Activated CD4-positive, alpha-beta memory T cell treated with anti-CD3 and anti-CD28 coated beads for 36 hours (primary cell): ENCODE measurements around the gene SRBD1. TPM values are rescaled to one million over a fixed set of nuclear protein-coding genes. Genes with fewer than 3 reads are reported as not detected.

ENCODE experiments used
- CTCF ChIA-PET: fragments of 350-600 bp; sonication (Branson Sonifier 250); formaldehyde crosslinking; loops from one replicate; lab custom pipeline; 2021; ENCODE audit warnings: antibody characterized with exemption, inconsistent platforms; lab: Charles Lee
- POLR2A ChIA-PET: fragments of 350-600 bp; sonication (Branson Sonifier 250); formaldehyde crosslinking; loops from one replicate; lab custom pipeline; 2021; ENCODE audit warnings: antibody characterized with exemption; lab: Charles Lee
- DNase-seq: peaks from one replicate; pipeline ENCODE4 v3.0.0-alpha.2; 2020
- H3K27ac Mint-ChIP-seq: one replicate; pipeline ENCODE4 v1.8.0; 2021; ENCODE audit warnings: mixed read lengths
- H3K27me3 Mint-ChIP-seq: one replicate; pipeline ENCODE4 v1.8.0; 2021; ENCODE audit warnings: mixed read lengths
- H3K36me3 Mint-ChIP-seq: one replicate; pipeline ENCODE4 v1.8.0; 2021; ENCODE audit warnings: mixed read lengths
- H3K4me1 Mint-ChIP-seq: one replicate; pipeline ENCODE4 v1.8.0; 2021; ENCODE audit warnings: low read depth, mixed read lengths
- H3K4me3 Mint-ChIP-seq: one replicate; pipeline ENCODE4 v1.8.0; 2021; ENCODE audit warnings: mild to moderate bottlenecking, mixed read lengths
- H3K9me3 Mint-ChIP-seq: one replicate; pipeline ENCODE4 v1.8.0; 2021; ENCODE audit warnings: mixed read lengths
- intact Hi-C: fragments of 100-400 bp; cut with micrococcal nuclease; formaldehyde crosslinking; loops from one replicate; pipeline ENCODE4 v1.15.1; 2023
- total RNA-seq, 2 experiments: library from RNA; stranded (reverse); gene quantifications; one replicate each; pipeline ENCODE4 v1.2.3, GENCODE V29; 2021

The SRBD1 gene
- total RNA-seq, 2 experiments from 2014 or later, result 19.3 to 20.5 TPM

- ChIA-PET CTCF (no interaction called here), POLR2A (no interaction called here)
- no peak for DNase-seq
- H3K27ac Mint-ChIP-seq, result no peak overlapping the region
- intact Hi-C loops, result no loop called here
- no peaks in the 10 kb centered on the region for H3K36me3 Mint-ChIP-seq
- H3K9me3 Mint-ChIP-seq, result no peaks in the 10 kb centered on the region
- no peaks in the 10 kb centered on the region for H3K27me3 Mint-ChIP-seq
- no peaks in the 10 kb centered on the region for H3K4me1 Mint-ChIP-seq
- H3K4me3 Mint-ChIP-seq, result no peak overlapping the region
Measured at GRCh38 chr2:45373534-45373933, 237.5 kb downstream of the SRBD1 start.

GRCh38 chr2:45370369-45370768, 240.7 kb downstream of the SRBD1 start:
- intact Hi-C loops, result no loop called here
- Mint-ChIP-seq H3K9me3 (no peaks in the 10 kb centered on the region), H3K27me3 (peaks cover 3% of the 10 kb centered on the region), H3K4me3 (no peak overlapping the region), H3K36me3 (no peaks in the 10 kb centered on the region), H3K27ac (no peak overlapping the region), H3K4me1 (no peaks in the 10 kb centered on the region)
- ChIA-PET CTCF (no interaction called here), POLR2A (no interaction called here)
- no peak for DNase-seq

- Mint-ChIP-seq H3K27me3 (peaks cover 3% of the 10 kb centered on the region), H3K9me3 (no peaks in the 10 kb centered on the region), H3K4me3 (no peak overlapping the region), H3K27ac (no peak overlapping the region), H3K4me1 (no peaks in the 10 kb centered on the region), H3K36me3 (no peaks in the 10 kb centered on the region)
- POLR2A ChIA-PET, result no interaction called here
- intact Hi-C loops, result no loop called here
- CTCF ChIA-PET, result no interaction called here
- no peak for DNase-seq
Measured at GRCh38 chr2:45368792-45369191, 242.3 kb downstream of the SRBD1 start.

- no peaks in the 10 kb centered on the region for H3K4me1 Mint-ChIP-seq
- no peaks in the 10 kb centered on the region for H3K9me3 Mint-ChIP-seq
- intact Hi-C loops, result no loop called here
- H3K27ac Mint-ChIP-seq, result no peak overlapping the region
- DNase-seq, result no peak
- H3K36me3 Mint-ChIP-seq, result no peaks in the 10 kb centered on the region
- no peak overlapping the region for H3K4me3 Mint-ChIP-seq
- ChIA-PET CTCF (no interaction called here), POLR2A (no interaction called here)
- H3K27me3 Mint-ChIP-seq, result no peaks in the 10 kb centered on the region
Measured at GRCh38 chr2:45361666-45362065, 249.4 kb downstream of the SRBD1 start.

- H3K4me1 Mint-ChIP-seq, result no peaks in the 10 kb centered on the region
- CTCF ChIA-PET, result no interaction called here
Measured at GRCh38 chr2:45354776-45355175, 256.3 kb downstream of the SRBD1 start.

GRCh38 chr2:45353879-45354278, 257.2 kb downstream of the SRBD1 start:
- intact Hi-C loops, result no loop called here
- H3K9me3 Mint-ChIP-seq, result no peaks in the 10 kb centered on the region
- POLR2A ChIA-PET, result no interaction called here
- no peaks in the 10 kb centered on the region for H3K27me3 Mint-ChIP-seq
- H3K27ac Mint-ChIP-seq, result no peak overlapping the region
- H3K4me3 Mint-ChIP-seq, result no peak overlapping the region
- CTCF ChIA-PET, result no interaction called here
- no peaks in the 10 kb centered on the region for H3K36me3 Mint-ChIP-seq
- H3K4me1 Mint-ChIP-seq, result no peaks in the 10 kb centered on the region
- no peak for DNase-seq

More at GRCh38 chr2:45354776-45355175, 256.3 kb downstream of the SRBD1 start:
- no peaks in the 10 kb centered on the region for H3K9me3 Mint-ChIP-seq
- no peak overlapping the region for H3K4me3 Mint-ChIP-seq
- no peak for DNase-seq
- H3K36me3 Mint-ChIP-seq, result no peaks in the 10 kb centered on the region
- H3K27ac Mint-ChIP-seq, result no peak overlapping the region
- POLR2A ChIA-PET, result no interaction called here
- no peaks in the 10 kb centered on the region for H3K27me3 Mint-ChIP-seq
- intact Hi-C loops, result no loop called here

GRCh38 chr2:45352506-45352905, 258.6 kb downstream of the SRBD1 start:
- CTCF ChIA-PET, result interaction anchor here (0.6 kb wide), 1 partner anchor 98 kb away, joined by 3 read pairs; no protein-coding TSS in a partner anchor
- DNase-seq, result no peak
- POLR2A ChIA-PET, result no interaction called here
- Mint-ChIP-seq H3K4me1 (no peaks in the 10 kb centered on the region), H3K9me3 (no peaks in the 10 kb centered on the region), H3K27me3 (no peaks in the 10 kb centered on the region), H3K36me3 (no peaks in the 10 kb centered on the region), H3K27ac (no peak overlapping the region), H3K4me3 (no peak overlapping the region)
- intact Hi-C loops, result no loop called here

GRCh38 chr2:45345331-45346234, 265.5 kb downstream of the SRBD1 start:
- POLR2A ChIA-PET, result no interaction called here
- H3K27ac Mint-ChIP-seq, result no peak overlapping the region
- DNase-seq, result no peak

GRCh38 chr2:45344502-45344901, 266.6 kb downstream of the SRBD1 start:
- no peak overlapping the region for H3K4me3 Mint-ChIP-seq

More at GRCh38 chr2:45345331-45346234, 265.5 kb downstream of the SRBD1 start:
- CTCF ChIA-PET, result no interaction called here
- Mint-ChIP-seq H3K27me3 (peaks cover 7% of the 10 kb centered on the region), H3K9me3 (no peaks in the 10 kb centered on the region), H3K4me3 (no peak overlapping the region), H3K36me3 (no peaks in the 10 kb centered on the region), H3K4me1 (no peaks in the 10 kb centered on the region)
- intact Hi-C loops, result no loop called here

GRCh38 chr2:45344071-45344470, 267.0 kb downstream of the SRBD1 start:
- Mint-ChIP-seq H3K4me3 (no peak overlapping the region), H3K27ac (no peak overlapping the region), H3K27me3 (peaks cover 7% of the 10 kb centered on the region), H3K4me1 (no peaks in the 10 kb centered on the region), H3K9me3 (no peaks in the 10 kb centered on the region), H3K36me3 (no peaks in the 10 kb centered on the region)
- POLR2A ChIA-PET, result no interaction called here
- no peak for DNase-seq
- CTCF ChIA-PET, result no interaction called here
- intact Hi-C loops, result no loop called here

More at GRCh38 chr2:45344502-45344901, 266.6 kb downstream of the SRBD1 start:
- no peaks in the 10 kb centered on the region for H3K4me1 Mint-ChIP-seq
- POLR2A ChIA-PET, result no interaction called here
- no peaks in the 10 kb centered on the region for H3K36me3 Mint-ChIP-seq
- intact Hi-C loops, result no loop called here
- CTCF ChIA-PET, result no interaction called here
- no peaks in the 10 kb centered on the region for H3K9me3 Mint-ChIP-seq
- H3K27me3 Mint-ChIP-seq, result peaks cover 7% of the 10 kb centered on the region
- DNase-seq, result no peak
- H3K27ac Mint-ChIP-seq, result no peak overlapping the region

- H3K4me1 Mint-ChIP-seq, result no peaks in the 10 kb centered on the region
- intact Hi-C loops, result no loop called here
- no peak for DNase-seq
- H3K27ac Mint-ChIP-seq, result no peak overlapping the region
- no peaks in the 10 kb centered on the region for H3K36me3 Mint-ChIP-seq
- CTCF ChIA-PET, result no interaction called here
- H3K4me3 Mint-ChIP-seq, result no peak overlapping the region
- H3K27me3 Mint-ChIP-seq, result peaks cover 7% of the 10 kb centered on the region
- POLR2A ChIA-PET, result no interaction called here
- H3K9me3 Mint-ChIP-seq, result no peaks in the 10 kb centered on the region
Measured at GRCh38 chr2:45343251-45344017, 267.6 kb downstream of the SRBD1 start.

- DNase-seq, result no peak
- no peak overlapping the region for H3K27ac Mint-ChIP-seq
- peaks cover 7% of the 10 kb centered on the region for H3K27me3 Mint-ChIP-seq
- H3K36me3 Mint-ChIP-seq, result no peaks in the 10 kb centered on the region
- H3K4me3 Mint-ChIP-seq, result no peak overlapping the region
- ChIA-PET POLR2A (no interaction called here), CTCF (interaction anchor here (0.6 kb wide), 1 partner anchor 359 kb away, joined by 3 read pairs; no protein-coding TSS in a partner anchor)
- H3K9me3 Mint-ChIP-seq, result no peaks in the 10 kb centered on the region
- intact Hi-C loops, result no loop called here
- no peaks in the 10 kb centered on the region for H3K4me1 Mint-ChIP-seq
Measured at GRCh38 chr2:45340318-45340717, 270.7 kb downstream of the SRBD1 start.
